ENCODE data around the gene TMEM120B.
"Not testable (repeated sequence)": the region's sequence is repeated elsewhere in the genome, so short reads cannot be mapped to it uniquely, and the experiment has no call there.

Gene TMEM120B

GRCh38 chr12:121712461-121713256, at the start of gene TMEM120B:
TMEM120B (plus strand) TSS chr12:121712752; CDS start chr12:121712896, 144 bp downstream.
- peak; percentile 83 for DNase-seq

GRCh38 chr12:121663610-121663929, 49.0 kb upstream of the TMEM120B start:
- DNase-seq, result no peak

- DNase-seq, result not testable (repeated sequence)
These were observed 45.7 kb upstream of the TMEM120B start for GRCh38 chr12:121666829-121667228.

- DNase-seq, result peak; percentile 68
These were observed 43.6 kb upstream of the TMEM120B start for GRCh38 chr12:121668750-121669520.

GRCh38 chr12:121669521-121669900, 43.0 kb upstream of the TMEM120B start, which contains the start of gene MORN3:
MORN3 (minus strand) TSS chr12:121669654; CDS start chr12:121669483, 171 bp downstream.
- no peak for DNase-seq

GRCh38 chr12:121673013-121673511, 39.5 kb upstream of the TMEM120B start:
- DNase-seq, result no peak

GRCh38 chr12:121676190-121676589, 36.4 kb upstream of the TMEM120B start:
- no peak for DNase-seq

- DNase-seq, result no peak
These were observed 34.2 kb upstream of the TMEM120B start for GRCh38 chr12:121678305-121678704.

- DNase-seq, result no peak
These were observed 33.7 kb upstream of the TMEM120B start for GRCh38 chr12:121678716-121679300.

- DNase-seq, result not testable (repeated sequence)
These were observed 32.8 kb upstream of the TMEM120B start for GRCh38 chr12:121679661-121680197.

- DNase-seq, result no peak
These were observed 23.6 kb upstream of the TMEM120B start for GRCh38 chr12:121688966-121689365.

- DNase-seq, result no peak
These were observed 23.1 kb upstream of the TMEM120B start for GRCh38 chr12:121689430-121689829.

- not testable (repeated sequence) for DNase-seq
These were observed 19.8 kb upstream of the TMEM120B start for GRCh38 chr12:121692744-121693143.

GRCh38 chr12:121693155-121693687, 19.3 kb upstream of the TMEM120B start:
- no peak for DNase-seq

- no peak for DNase-seq
These were observed 15.4 kb upstream of the TMEM120B start for GRCh38 chr12:121697093-121697698.

GRCh38 chr12:121697861-121698260, 14.7 kb upstream of the TMEM120B start:
- not testable (repeated sequence) for DNase-seq

GRCh38 chr12:121701667-121702277, 10.8 kb upstream of the TMEM120B start:
- DNase-seq, result no peak

- DNase-seq, result no peak
These were observed 9.6 kb upstream of the TMEM120B start for GRCh38 chr12:121702944-121703343.

GRCh38 chr12:121705514-121705913, 7.0 kb upstream of the TMEM120B start:
- DNase-seq, result no peak

- DNase-seq, result no peak
These were observed 4.1 kb upstream of the TMEM120B start for GRCh38 chr12:121708313-121709063.

- DNase-seq, result not testable (repeated sequence)
These were observed 3.5 kb upstream of the TMEM120B start for GRCh38 chr12:121709064-121709424.

Measured in activated CD8-positive, alpha-beta memory T cell treated with anti-CD3 and anti-CD28 coated beads, Interleukin-2, amount 50 U/mL, for 4 hours (primary cell).